CD4-positive, alpha-beta T cell (primary cell): ENCODE measurements around the gene USP15. TPM values are rescaled to one million over a fixed set of nuclear protein-coding genes. Genes with fewer than 3 reads are reported as not detected.
"Not testable (repeated sequence)": the region's sequence is repeated elsewhere in the genome, so short reads cannot be mapped to it uniquely, and the experiment has no call there.

Experiments used
- ATAC-seq: fragments of 200-7000 bp; cut with Tn5 transposase; one replicate; pipeline ENCODE4 v1.10.0; 2022; ENCODE audit warnings: mild to moderate bottlenecking; ENCODE audit not compliant: poor library complexity
- CTCF ChIA-PET: fragments of 350-600 bp; sonication (Branson Sonifier 250); formaldehyde crosslinking; loops from one replicate; lab custom pipeline; 2021; ENCODE audit warnings: antibody characterized with exemption, inconsistent platforms; lab: Charles Lee
- POLR2A ChIA-PET: fragments of 350-600 bp; sonication (Branson Sonifier 250); formaldehyde crosslinking; loops from one replicate; lab custom pipeline; 2021; ENCODE audit warnings: antibody characterized with exemption, inconsistent platforms; lab: Charles Lee
- DNase-seq, 14 experiments: peaks; one replicate each; pipeline ENCODE4 v3.0.0-alpha.2; 2013 to 2020; ENCODE audit warnings: mixed read lengths in 2 of 14
- H3K27ac ChIP-seq, 2 donors: one replicate each; pipeline versions ENCODE4 v1.5.1 to v1.7.0; 2013; ENCODE audit warnings: low read length in 2 of 2, low read depth in 1 of 2, mild to moderate bottlenecking in 1 of 2
- H3K27me3 ChIP-seq, 2 experiments: 1 replicate in 1 of 2; 2 replicates in 1 of 2; pipeline versions ENCODE4 v1.6.1 to v1.7.0; 2013; ENCODE audit warnings: low read length in 2 of 2, control low read depth in 1 of 2, mild to moderate bottlenecking in 1 of 2, moderate library complexity in 1 of 2; ENCODE audit not compliant: insufficient read depth in 2 of 2, control insufficient read depth in 1 of 2
- H3K36me3 ChIP-seq: one replicate; pipeline ENCODE4 v1.6.1; 2013; ENCODE audit warnings: low read length, control low read depth; ENCODE audit not compliant: insufficient read depth
- H3K4me1 ChIP-seq: one replicate; pipeline ENCODE4 v1.6.1; 2013; ENCODE audit warnings: low read length, control low read depth; ENCODE audit not compliant: insufficient read depth
- H3K4me3 ChIP-seq: one replicate; pipeline ENCODE4 v1.5.1; 2013; ENCODE audit warnings: mild to moderate bottlenecking, low read length, moderate library complexity
- H3K9me3 ChIP-seq, 2 experiments: 1 replicate in 1 of 2; 2 replicates in 1 of 2; pipeline versions ENCODE4 v1.6.1 to v1.7.0; 2013; ENCODE audit warnings: low read length in 2 of 2, mild to moderate bottlenecking in 2 of 2, control low read depth in 1 of 2, moderate library complexity in 1 of 2; ENCODE audit not compliant: control insufficient read depth in 1 of 2, insufficient read depth in 1 of 2
- H3K27ac Mint-ChIP-seq: one replicate; pipeline ENCODE4 v1.8.0; 2020; ENCODE audit warnings: mixed read lengths
- H3K27me3 Mint-ChIP-seq: one replicate; pipeline ENCODE4 v1.8.0; 2021; ENCODE audit warnings: mixed read lengths
- H3K36me3 Mint-ChIP-seq: one replicate; pipeline ENCODE4 v1.8.0; 2021; ENCODE audit warnings: low read depth, mixed read lengths
- H3K4me1 Mint-ChIP-seq: one replicate; pipeline ENCODE4 v1.8.0; 2021; ENCODE audit warnings: low read depth, mixed read lengths
- H3K4me3 Mint-ChIP-seq: one replicate; pipeline ENCODE4 v1.8.0; 2020; ENCODE audit warnings: mild to moderate bottlenecking, mixed read lengths
- H3K9me3 Mint-ChIP-seq: one replicate; pipeline ENCODE4 v1.8.0; 2020; ENCODE audit warnings: mixed read lengths
- CTCF ChIP-seq: fragments of 200-600 bp; IDR thresholded peaks from one replicate; pipeline ENCODE4 v1.8.0; 2022; ENCODE audit warnings: antibody characterized with exemption, mild to moderate bottlenecking
- intact Hi-C, 2 experiments: fragments of 100-400 bp; cut with DNase I in 1 of 2; cut with micrococcal nuclease in 1 of 2; formaldehyde crosslinking; loops; one replicate each; pipeline versions ENCODE4 v1.15.1 to v1.9.0; 2023 to 2025; cut with DNase I, micrococcal nuclease
- total RNA-seq, 174 experiments: library from RNA in 2 of 174; stranded (reverse) in 2 of 174; gene quantifications; one replicate each; pipeline ENCODE4 v1.2.3 and lab custom pipeline; 2021 to 2026

The USP15 gene
- total RNA-seq, 2 experiments from 2014 or later, result 212 to 218 TPM

GRCh38 chr12:62361048-62361447 lies 100.8 kb downstream of the USP15 start:
- CTCF ChIA-PET, result no interaction called here
- intact Hi-C loops, result no loop called here
- H3K27me3 ChIP-seq, result no peaks in the 10 kb centered on the region
- H3K4me3 Mint-ChIP-seq, result no peak overlapping the region
- H3K4me1 ChIP-seq, result no peaks in the 10 kb centered on the region
- H3K9me3 ChIP-seq, result peaks cover 0 to 3% of the 10 kb centered on the region in 2 experiments
- ATAC-seq, result no peak
- peaks cover 71% of the 10 kb centered on the region for H3K36me3 Mint-ChIP-seq
- DNase-seq, result no peak
- peaks cover 57% of the 10 kb centered on the region for H3K36me3 ChIP-seq
- H3K4me1 Mint-ChIP-seq, result peaks cover 38% of the 10 kb centered on the region
- H3K27me3 Mint-ChIP-seq, result no peaks in the 10 kb centered on the region
- POLR2A ChIA-PET, result no interaction called here
- no peak overlapping the region for H3K27ac ChIP-seq
- peaks cover 6% of the 10 kb centered on the region for H3K9me3 Mint-ChIP-seq
- no peak for TF ChIP-seq CTCF
- H3K4me3 ChIP-seq, result no peak overlapping the region
- peak overlapping the region; percentile 7 for H3K27ac Mint-ChIP-seq

- POLR2A ChIA-PET, result no interaction called here
- H3K4me3 Mint-ChIP-seq, result no peak overlapping the region
- ATAC-seq, result no peak
- no peak for DNase-seq
- no peak for TF ChIP-seq CTCF
- H3K9me3 Mint-ChIP-seq, result peaks cover 6% of the 10 kb centered on the region
- no peaks in the 10 kb centered on the region for H3K27me3 Mint-ChIP-seq
- H3K27ac ChIP-seq, result no peak overlapping the region
- peaks cover 82% of the 10 kb centered on the region for H3K36me3 Mint-ChIP-seq
- no peak overlapping the region for H3K27ac Mint-ChIP-seq
- peaks cover 0 to 3% of the 10 kb centered on the region in 2 experiments for H3K9me3 ChIP-seq
- H3K4me1 ChIP-seq, result no peaks in the 10 kb centered on the region
- peaks cover 38% of the 10 kb centered on the region for H3K36me3 ChIP-seq
- H3K4me1 Mint-ChIP-seq, result peaks cover 60% of the 10 kb centered on the region
- no peak overlapping the region for H3K4me3 ChIP-seq
- intact Hi-C loops, result no loop called here
- CTCF ChIA-PET, result no interaction called here
- no peaks in the 10 kb centered on the region for H3K27me3 ChIP-seq
These were observed 103.3 kb downstream of the USP15 start for GRCh38 chr12:62363506-62363905.

- H3K9me3 Mint-ChIP-seq, H3K27me3 ChIP-seq, ATAC-seq, DNase-seq, H3K9me3 ChIP-seq, H3K4me1 ChIP-seq, CTCF ChIA-PET, H3K4me3 Mint-ChIP-seq, H3K4me3 ChIP-seq, H3K27me3 Mint-ChIP-seq, intact Hi-C loops, H3K27ac ChIP-seq, POLR2A ChIA-PET: not testable (repeated sequence)
- H3K4me1 Mint-ChIP-seq, result peaks cover 69% of the 10 kb centered on the region
- H3K27ac Mint-ChIP-seq, result peak overlapping the region; percentile 15
- H3K36me3 Mint-ChIP-seq, result peaks cover 82% of the 10 kb centered on the region
- H3K36me3 ChIP-seq, result peaks cover 34% of the 10 kb centered on the region
These were observed 104.5 kb downstream of the USP15 start for GRCh38 chr12:62364697-62365096.

- H3K27me3 Mint-ChIP-seq, POLR2A ChIA-PET, H3K4me1 ChIP-seq, DNase-seq, H3K27me3 ChIP-seq, H3K4me3 Mint-ChIP-seq, H3K9me3 ChIP-seq, H3K27ac ChIP-seq, H3K4me3 ChIP-seq, intact Hi-C loops, H3K9me3 Mint-ChIP-seq, ATAC-seq: not testable (repeated sequence)
- Mint-ChIP-seq H3K4me1 (peaks cover 77% of the 10 kb centered on the region), H3K36me3 (peaks cover 87% of the 10 kb centered on the region), H3K27ac (peak overlapping the region; percentile 15)
- CTCF ChIA-PET, result interaction anchor here (1.5 kb wide), 1 partner anchor 11 kb away, joined by 3 read pairs; no protein-coding TSS in a partner anchor
- H3K36me3 ChIP-seq, result peaks cover 41% of the 10 kb centered on the region
These were observed 105.6 kb downstream of the USP15 start for GRCh38 chr12:62365846-62366245.

GRCh38 chr12:62368430-62369223 lies 108.4 kb downstream of the USP15 start:
- H3K27me3 ChIP-seq, H3K4me1 ChIP-seq, CTCF ChIA-PET, H3K27ac Mint-ChIP-seq, DNase-seq, H3K9me3 Mint-ChIP-seq, H3K4me3 ChIP-seq, H3K9me3 ChIP-seq, H3K4me3 Mint-ChIP-seq, H3K27me3 Mint-ChIP-seq, ATAC-seq, intact Hi-C loops, POLR2A ChIA-PET, H3K27ac ChIP-seq: not testable (repeated sequence)
- peaks cover 81% of the 10 kb centered on the region for H3K36me3 Mint-ChIP-seq
- H3K4me1 Mint-ChIP-seq, result peaks cover 80% of the 10 kb centered on the region
- H3K36me3 ChIP-seq, result peaks cover 26% of the 10 kb centered on the region
